Measurements from ENCODE around the gene ATP6V1B1.

The ATP6V1B1 gene

GRCh38 chr2:70985283-70985688, 49.6 kb downstream of the ATP6V1B1 start:
- no peak for DNase-seq (ENCODE audit: low spot score)
- no peak for TF ChIP-seq CTCF (IDR thresholded peaks at IDR 0.05; ENCODE audit: borderline replicate concordance, control extremely low read depth, extremely low read depth, insufficient read depth, missing control alignments)
- in situ Hi-C loops (cut with MboI; ENCODE audit: low sequenced_read_pairs, unreplicated experiment): no loop called here

- no peak for TF ChIP-seq CTCF (IDR thresholded peaks at IDR 0.05; ENCODE audit: borderline replicate concordance, control extremely low read depth, extremely low read depth, insufficient read depth, missing control alignments)
- in situ Hi-C loops (cut with MboI; ENCODE audit: low sequenced_read_pairs, unreplicated experiment): no loop called here
- DNase-seq (ENCODE audit: low spot score): no peak
These were observed 50.3 kb downstream of the ATP6V1B1 start for GRCh38 chr2:70985956-70986355.

- no peak for DNase-seq (ENCODE audit: low spot score)
- in situ Hi-C loops (cut with MboI; ENCODE audit: low sequenced_read_pairs, unreplicated experiment): no loop called here
- no peak for TF ChIP-seq CTCF (IDR thresholded peaks at IDR 0.05; ENCODE audit: borderline replicate concordance, control extremely low read depth, extremely low read depth, insufficient read depth, missing control alignments)
These were observed 50.9 kb downstream of the ATP6V1B1 start for GRCh38 chr2:70986499-70987189.

- in situ Hi-C loops (cut with MboI; ENCODE audit: low sequenced_read_pairs, unreplicated experiment): no loop called here
- peak; percentile 3 for DNase-seq (ENCODE audit: low spot score)
- no peak for TF ChIP-seq CTCF (IDR thresholded peaks at IDR 0.05; ENCODE audit: borderline replicate concordance, control extremely low read depth, extremely low read depth, insufficient read depth, missing control alignments)
These were observed 51.7 kb downstream of the ATP6V1B1 start for GRCh38 chr2:70987386-70987785.

GRCh38 chr2:70988151-70988550, 52.5 kb downstream of the ATP6V1B1 start:
- TF ChIP-seq CTCF (IDR thresholded peaks at IDR 0.05; ENCODE audit: borderline replicate concordance, control extremely low read depth, extremely low read depth, insufficient read depth, missing control alignments): no peak
- in situ Hi-C loops (cut with MboI; ENCODE audit: low sequenced_read_pairs, unreplicated experiment): no loop called here
- DNase-seq (ENCODE audit: low spot score): no peak

GRCh38 chr2:70988726-70989648, 53.3 kb downstream of the ATP6V1B1 start:
- TF ChIP-seq CTCF (IDR thresholded peaks at IDR 0.05; ENCODE audit: borderline replicate concordance, control extremely low read depth, extremely low read depth, insufficient read depth, missing control alignments): no peak
- in situ Hi-C loops (cut with MboI; ENCODE audit: low sequenced_read_pairs, unreplicated experiment): no loop called here

More at GRCh38 chr2:70988726-70989648, 53.3 kb downstream of the ATP6V1B1 start:
- DNase-seq (ENCODE audit: low spot score): no peak
